ENCODE data around the gene UBE2Z. TPM values are rescaled to one million over a fixed set of nuclear protein-coding genes. Genes with fewer than 3 reads are reported as not detected.

UBE2Z gene
- total and polyA plus RNA-seq, 2 of the 13 experiments (the other 11 are each of a cell fraction or from before 2014, with no cell fraction given): 63.2 to 122 TPM

DNA sequence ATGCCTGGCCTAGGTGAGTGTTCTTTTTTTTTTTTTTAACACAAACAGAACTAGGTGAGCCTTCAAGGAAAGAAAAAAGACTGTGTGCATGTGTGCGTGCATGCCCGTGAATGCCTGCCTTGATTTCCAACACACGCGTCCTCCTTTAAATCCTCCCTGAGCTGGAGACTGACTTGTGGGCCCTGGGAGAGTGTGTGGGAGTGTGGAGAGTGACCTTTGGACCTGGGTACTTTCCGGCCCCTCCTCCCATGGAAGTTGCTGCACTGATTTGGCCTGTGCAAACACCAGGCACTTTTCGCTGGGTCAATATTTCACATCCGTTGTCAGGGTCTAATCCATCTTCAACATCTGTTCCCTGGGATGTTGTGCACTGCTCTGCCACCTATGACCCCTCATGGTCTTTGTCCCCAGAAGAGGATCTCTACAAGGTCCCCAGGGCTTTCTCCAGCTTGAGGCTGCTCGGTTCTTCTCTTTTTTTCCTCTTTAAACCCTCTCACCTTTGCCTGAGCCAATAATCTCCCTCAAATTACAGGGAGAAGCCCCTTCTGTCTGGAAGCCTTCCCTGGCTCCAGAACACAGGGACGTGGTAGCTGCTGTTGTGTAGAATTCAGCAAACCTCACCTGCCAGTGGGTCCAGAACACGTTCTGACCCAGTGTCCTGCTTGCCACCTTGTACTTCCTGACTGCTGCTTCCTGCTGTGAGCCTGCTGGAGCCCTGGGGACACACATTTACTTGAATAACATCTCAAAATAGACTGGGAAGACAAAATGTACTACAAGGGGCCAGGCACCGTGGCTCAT, 36.5 kb upstream of the UBE2Z start (continued):
- TF ChIP-seq, protein P1, sequence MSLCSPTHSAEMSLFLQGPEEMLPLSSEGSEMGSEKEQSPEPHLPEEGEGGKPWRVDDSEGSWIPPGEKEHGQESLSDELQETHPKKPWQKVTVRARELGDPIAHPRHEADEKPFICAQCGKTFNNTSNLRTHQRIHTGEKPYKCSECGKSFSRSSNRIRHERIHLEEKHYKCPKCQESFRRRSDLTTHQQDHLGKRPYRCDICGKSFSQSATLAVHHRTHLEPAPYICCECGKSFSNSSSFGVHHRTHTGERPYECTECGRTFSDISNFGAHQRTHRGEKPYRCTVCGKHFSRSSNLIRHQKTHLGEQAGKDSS (CRISPR knock-in tag; IDR thresholded peaks at IDR 0.05; ENCODE audit: borderline replicate concordance, low read depth): peak; percentile 97
- TF ChIP-seq HDAC1 (CRISPR knock-in tag; IDR thresholded peaks at IDR 0.05) (peak; percentile 100), FOXP1 (IDR thresholded peaks at IDR 0.05) (peak; percentile 57; the same call in 1 of the 2 replicates), FOXP1 (CRISPR knock-in tag; IDR thresholded peaks at IDR 0.05) (peak; percentile 91; the same call in 1 of the 2 replicates), ZNF225 (CRISPR knock-in tag; IDR thresholded peaks at IDR 0.05) (peak; percentile 17; the same call in 1 of the 2 replicates), ZNF724P (CRISPR knock-in tag; IDR thresholded peaks at IDR 0.05; ENCODE audit: borderline replicate concordance) (0 out of 2 replicates have a peak, but pooled peaks have one; percentile 65), NFE2L1 (CRISPR knock-in tag; IDR thresholded peaks at IDR 0.05; ENCODE audit: borderline replicate concordance) (no peak), RAD51 (IDR thresholded peaks at IDR 0.05; ENCODE audit: borderline replicate concordance) (no peak), ATF1 (CRISPR knock-in tag; IDR thresholded peaks at IDR 0.05) (peak; percentile 31; the same call in 1 of the 2 replicates), RCOR2 (CRISPR knock-in tag; IDR thresholded peaks at IDR 0.05) (peak; percentile 100), ZNF121 (CRISPR knock-in tag; IDR thresholded peaks at IDR 0.05) (peak; percentile 99), RBFOX2 (IDR thresholded peaks at IDR 0.05; ENCODE audit: low read depth, low read length) (no peak), ZNF850 (CRISPR knock-in tag; conservative IDR thresholded peaks at IDR 0.05) (no peak), NCOA2 (CRISPR knock-in tag; IDR thresholded peaks at IDR 0.05) (peak; percentile 97)
- TF ChIP-seq, protein P2, sequence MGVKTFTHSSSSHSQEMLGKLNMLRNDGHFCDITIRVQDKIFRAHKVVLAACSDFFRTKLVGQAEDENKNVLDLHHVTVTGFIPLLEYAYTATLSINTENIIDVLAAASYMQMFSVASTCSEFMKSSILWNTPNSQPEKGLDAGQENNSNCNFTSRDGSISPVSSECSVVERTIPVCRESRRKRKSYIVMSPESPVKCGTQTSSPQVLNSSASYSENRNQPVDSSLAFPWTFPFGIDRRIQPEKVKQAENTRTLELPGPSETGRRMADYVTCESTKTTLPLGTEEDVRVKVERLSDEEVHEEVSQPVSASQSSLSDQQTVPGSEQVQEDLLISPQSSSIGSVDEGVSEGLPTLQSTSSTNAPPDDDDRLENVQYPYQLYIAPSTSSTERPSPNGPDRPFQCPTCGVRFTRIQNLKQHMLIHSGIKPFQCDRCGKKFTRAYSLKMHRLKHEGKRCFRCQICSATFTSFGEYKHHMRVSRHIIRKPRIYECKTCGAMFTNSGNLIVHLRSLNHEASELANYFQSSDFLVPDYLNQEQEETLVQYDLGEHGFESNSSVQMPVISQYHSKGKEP (CRISPR knock-in tag; IDR thresholded peaks at IDR 0.05): no peak
- TF ChIP-seq, protein P3, sequence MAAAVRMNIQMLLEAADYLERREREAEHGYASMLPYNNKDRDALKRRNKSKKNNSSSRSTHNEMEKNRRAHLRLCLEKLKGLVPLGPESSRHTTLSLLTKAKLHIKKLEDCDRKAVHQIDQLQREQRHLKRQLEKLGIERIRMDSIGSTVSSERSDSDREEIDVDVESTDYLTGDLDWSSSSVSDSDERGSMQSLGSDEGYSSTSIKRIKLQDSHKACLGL (CRISPR knock-in tag; IDR thresholded peaks at IDR 0.05): peak; percentile 12; the same call in 1 of the 2 replicates
- TF ChIP-seq, protein P4, sequence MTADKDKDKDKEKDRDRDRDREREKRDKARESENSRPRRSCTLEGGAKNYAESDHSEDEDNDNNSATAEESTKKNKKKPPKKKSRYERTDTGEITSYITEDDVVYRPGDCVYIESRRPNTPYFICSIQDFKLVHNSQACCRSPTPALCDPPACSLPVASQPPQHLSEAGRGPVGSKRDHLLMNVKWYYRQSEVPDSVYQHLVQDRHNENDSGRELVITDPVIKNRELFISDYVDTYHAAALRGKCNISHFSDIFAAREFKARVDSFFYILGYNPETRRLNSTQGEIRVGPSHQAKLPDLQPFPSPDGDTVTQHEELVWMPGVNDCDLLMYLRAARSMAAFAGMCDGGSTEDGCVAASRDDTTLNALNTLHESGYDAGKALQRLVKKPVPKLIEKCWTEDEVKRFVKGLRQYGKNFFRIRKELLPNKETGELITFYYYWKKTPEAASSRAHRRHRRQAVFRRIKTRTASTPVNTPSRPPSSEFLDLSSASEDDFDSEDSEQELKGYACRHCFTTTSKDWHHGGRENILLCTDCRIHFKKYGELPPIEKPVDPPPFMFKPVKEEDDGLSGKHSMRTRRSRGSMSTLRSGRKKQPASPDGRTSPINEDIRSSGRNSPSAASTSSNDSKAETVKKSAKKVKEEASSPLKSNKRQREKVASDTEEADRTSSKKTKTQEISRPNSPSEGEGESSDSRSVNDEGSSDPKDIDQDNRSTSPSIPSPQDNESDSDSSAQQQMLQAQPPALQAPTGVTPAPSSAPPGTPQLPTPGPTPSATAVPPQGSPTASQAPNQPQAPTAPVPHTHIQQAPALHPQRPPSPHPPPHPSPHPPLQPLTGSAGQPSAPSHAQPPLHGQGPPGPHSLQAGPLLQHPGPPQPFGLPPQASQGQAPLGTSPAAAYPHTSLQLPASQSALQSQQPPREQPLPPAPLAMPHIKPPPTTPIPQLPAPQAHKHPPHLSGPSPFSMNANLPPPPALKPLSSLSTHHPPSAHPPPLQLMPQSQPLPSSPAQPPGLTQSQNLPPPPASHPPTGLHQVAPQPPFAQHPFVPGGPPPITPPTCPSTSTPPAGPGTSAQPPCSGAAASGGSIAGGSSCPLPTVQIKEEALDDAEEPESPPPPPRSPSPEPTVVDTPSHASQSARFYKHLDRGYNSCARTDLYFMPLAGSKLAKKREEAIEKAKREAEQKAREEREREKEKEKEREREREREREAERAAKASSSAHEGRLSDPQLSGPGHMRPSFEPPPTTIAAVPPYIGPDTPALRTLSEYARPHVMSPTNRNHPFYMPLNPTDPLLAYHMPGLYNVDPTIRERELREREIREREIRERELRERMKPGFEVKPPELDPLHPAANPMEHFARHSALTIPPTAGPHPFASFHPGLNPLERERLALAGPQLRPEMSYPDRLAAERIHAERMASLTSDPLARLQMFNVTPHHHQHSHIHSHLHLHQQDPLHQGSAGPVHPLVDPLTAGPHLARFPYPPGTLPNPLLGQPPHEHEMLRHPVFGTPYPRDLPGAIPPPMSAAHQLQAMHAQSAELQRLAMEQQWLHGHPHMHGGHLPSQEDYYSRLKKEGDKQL (CRISPR knock-in tag; IDR thresholded peaks at IDR 0.05; ENCODE audit: low read depth): peak; percentile 96
- TF ChIP-seq, protein P5, sequence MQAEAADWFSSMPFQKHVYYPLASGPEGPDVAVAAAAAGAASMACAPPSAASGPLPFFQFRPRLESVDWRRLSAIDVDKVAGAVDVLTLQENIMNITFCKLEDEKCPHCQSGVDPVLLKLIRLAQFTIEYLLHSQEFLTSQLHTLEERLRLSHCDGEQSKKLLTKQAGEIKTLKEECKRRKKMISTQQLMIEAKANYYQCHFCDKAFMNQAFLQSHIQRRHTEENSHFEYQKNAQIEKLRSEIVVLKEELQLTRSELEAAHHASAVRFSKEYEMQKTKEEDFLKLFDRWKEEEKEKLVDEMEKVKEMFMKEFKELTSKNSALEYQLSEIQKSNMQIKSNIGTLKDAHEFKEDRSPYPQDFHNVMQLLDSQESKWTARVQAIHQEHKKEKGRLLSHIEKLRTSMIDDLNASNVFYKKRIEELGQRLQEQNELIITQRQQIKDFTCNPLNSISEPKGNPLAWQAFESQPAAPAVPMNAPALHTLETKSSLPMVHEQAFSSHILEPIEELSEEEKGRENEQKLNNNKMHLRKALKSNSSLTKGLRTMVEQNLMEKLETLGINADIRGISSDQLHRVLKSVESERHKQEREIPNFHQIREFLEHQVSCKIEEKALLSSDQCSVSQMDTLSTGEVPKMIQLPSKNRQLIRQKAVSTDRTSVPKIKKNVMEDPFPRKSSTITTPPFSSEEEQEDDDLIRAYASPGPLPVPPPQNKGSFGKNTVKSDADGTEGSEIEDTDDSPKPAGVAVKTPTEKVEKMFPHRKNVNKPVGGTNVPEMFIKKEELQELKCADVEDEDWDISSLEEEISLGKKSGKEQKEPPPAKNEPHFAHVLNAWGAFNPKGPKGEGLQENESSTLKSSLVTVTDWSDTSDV (CRISPR knock-in tag; IDR thresholded peaks at IDR 0.05): no peak

Measured in HepG2 (cell line).